Trophoblast cell (in vitro differentiated cells and primary cell): ENCODE data around the gene RAB35.

Source experiments
- DNase-seq, 2 donors: peaks; one replicate each; pipeline ENCODE4 v3.0.0-alpha.2; 2016
- H2AFZ ChIP-seq: 2 replicates; pipeline ENCODE4 v1.6.1; 2013; ENCODE audit warnings: low read length, moderate library complexity, mild to moderate bottlenecking; ENCODE audit not compliant: insufficient read depth, poor library complexity
- H2AK5ac ChIP-seq: 2 replicates; pipeline ENCODE4 v1.6.1; 2013; ENCODE audit warnings: mild to moderate bottlenecking, low read length
- H2BK120ac ChIP-seq: 2 replicates; pipeline ENCODE4 v1.6.1; 2013; ENCODE audit warnings: low read length, mild to moderate bottlenecking, moderate library complexity; ENCODE audit not compliant: insufficient read depth, poor library complexity
- H2BK12ac ChIP-seq: 2 replicates; pipeline ENCODE4 v1.6.1; 2013; ENCODE audit warnings: mild to moderate bottlenecking, low read length, moderate library complexity
- H2BK5ac ChIP-seq: 2 replicates; pipeline ENCODE4 v1.6.1; 2013; ENCODE audit warnings: low read length, low read depth, moderate library complexity, mild to moderate bottlenecking; ENCODE audit not compliant: poor library complexity
- H3K14ac ChIP-seq: 2 replicates; pipeline ENCODE4 v1.6.1; 2013; ENCODE audit warnings: mild to moderate bottlenecking, low read length
- H3K18ac ChIP-seq: 2 replicates; pipeline ENCODE4 v1.6.1; 2013; ENCODE audit warnings: mild to moderate bottlenecking, low read length
- H3K23ac ChIP-seq: 2 replicates; pipeline ENCODE4 v1.6.1; 2013; ENCODE audit warnings: low read length
- H3K27ac ChIP-seq: 2 replicates; pipeline ENCODE4 v1.5.1; 2013; ENCODE audit warnings: low read depth, mild to moderate bottlenecking, inconsistent platforms, low read length, moderate library complexity
- H3K27me3 ChIP-seq: 2 replicates; pipeline ENCODE4 v1.6.1; 2013; ENCODE audit warnings: inconsistent platforms, mild to moderate bottlenecking, low read length, moderate library complexity; ENCODE audit not compliant: insufficient read depth
- H3K36me3 ChIP-seq, 2 experiments: 1 replicate in 1 of 2; 2 replicates in 1 of 2; pipeline ENCODE4 v1.6.1; 2013; ENCODE audit warnings: low read length in 2 of 2, mild to moderate bottlenecking in 2 of 2, moderate library complexity in 1 of 2; ENCODE audit not compliant: insufficient read depth in 2 of 2, control insufficient read depth in 1 of 2
- H3K4ac ChIP-seq: 2 replicates; pipeline ENCODE4 v1.6.1; 2013; ENCODE audit warnings: low read depth, mild to moderate bottlenecking, low read length, moderate library complexity
- H3K4me1 ChIP-seq, 2 experiments: 1 replicate in 1 of 2; 2 replicates in 1 of 2; pipeline ENCODE4 v1.6.1; 2013; ENCODE audit warnings: low read length in 2 of 2, mild to moderate bottlenecking in 2 of 2, moderate library complexity in 1 of 2; ENCODE audit not compliant: insufficient read depth in 2 of 2, control insufficient read depth in 1 of 2
- H3K4me2 ChIP-seq: 2 replicates; pipeline ENCODE4 v1.6.1; 2013; ENCODE audit warnings: inconsistent platforms, mild to moderate bottlenecking, low read length, moderate library complexity
- H3K4me3 ChIP-seq: 2 replicates; pipeline ENCODE4 v1.5.1; 2013; ENCODE audit warnings: mild to moderate bottlenecking, low read depth, low read length, inconsistent platforms
- H3K79me1 ChIP-seq: one replicate; pipeline ENCODE4 v1.6.1; 2013; ENCODE audit warnings: low read length
- H3K79me2 ChIP-seq: 2 replicates; pipeline ENCODE4 v1.6.1; 2013; ENCODE audit warnings: low read length, mild to moderate bottlenecking; ENCODE audit not compliant: control insufficient read depth, insufficient read depth, poor library complexity
- H3K9ac ChIP-seq: 2 replicates; pipeline ENCODE4 v1.6.1; 2013; ENCODE audit warnings: mild to moderate bottlenecking, low read length
- H3K9me3 ChIP-seq: 2 replicates; pipeline ENCODE4 v1.6.1; 2013; ENCODE audit warnings: low read depth, mild to moderate bottlenecking, control low read depth, inconsistent platforms, low read length; ENCODE audit not compliant: insufficient read depth
- H4K12ac ChIP-seq: 2 replicates; pipeline ENCODE4 v1.6.1; 2013; ENCODE audit warnings: low read depth, mild to moderate bottlenecking, low read length, moderate library complexity
- H4K8ac ChIP-seq: 2 replicates; pipeline ENCODE4 v1.6.1; 2013; ENCODE audit warnings: low read depth, mild to moderate bottlenecking, low read length, moderate library complexity
- H4K91ac ChIP-seq: one replicate; pipeline ENCODE4 v1.6.1; 2013; ENCODE audit warnings: low read depth, mild to moderate bottlenecking, low read length, moderate library complexity
- WGBS: extraction: QIAGEN DNeasy Blood & Tissue Kit; methylation state at CpG from one replicate; pipeline ENCODE4 v1.1.7; 2013; ENCODE audit warnings: missing lambda C conversion rate; ENCODE audit not compliant: insufficient read length, insufficient coverage; ENCODE audit errors: extremely low coverage; 5-methylcytosine and 5-hydroxymethylcytosine counted together

The RAB35 gene

GRCh38 chr12:120155072-120155471 is 38.5 kb upstream of the RAB35 start:
- no CpG with 5 or more reads among the region's 15 CpGs for whole genome bisulfite sequencing
- H2BK5ac ChIP-seq: no peak overlapping the region
- H3K27me3 ChIP-seq: no peaks in the 10 kb centered on the region
- H2BK12ac ChIP-seq: no peak overlapping the region
- no peak overlapping the region for H3K23ac ChIP-seq
- H4K8ac ChIP-seq: no peak overlapping the region
- no peak overlapping the region for H3K27ac ChIP-seq
- H3K4ac ChIP-seq: no peak overlapping the region
- H2AK5ac ChIP-seq: no peak overlapping the region
- H3K36me3 ChIP-seq: peaks cover 75 to 85% of the 10 kb centered on the region in 2 experiments
- no peak overlapping the region for H3K9ac ChIP-seq
- peaks cover 2% of the 10 kb centered on the region for H3K9me3 ChIP-seq
- no peak overlapping the region for H4K12ac ChIP-seq
- no peak overlapping the region for H3K4me2 ChIP-seq
- no peaks in the 10 kb centered on the region for H3K4me1 ChIP-seq
- no peak overlapping the region for H3K14ac ChIP-seq
- DNase-seq: no peak
- H3K79me2 ChIP-seq: no peaks in the 10 kb centered on the region
- H2BK120ac ChIP-seq: no peak overlapping the region
- no peak overlapping the region for H3K18ac ChIP-seq
- H3K4me3 ChIP-seq: peak overlapping the region; percentile 47
- no peak overlapping the region for H4K91ac ChIP-seq
- H3K79me1 ChIP-seq: no peaks in the 10 kb centered on the region
- no peak overlapping the region for H2AFZ ChIP-seq

- Histone ChIP-seq H3K18ac (no peak overlapping the region), H3K4ac (no peak overlapping the region), H3K4me3 (no peak overlapping the region), H3K27ac (no peak overlapping the region), H2BK120ac (no peak overlapping the region), H3K9ac (no peak overlapping the region), H2BK5ac (no peak overlapping the region), H2AK5ac (no peak overlapping the region), H3K9me3 (no peaks in the 10 kb centered on the region), H4K91ac (no peak overlapping the region), H3K4me1 (no peaks in the 10 kb centered on the region), H3K79me2 (no peaks in the 10 kb centered on the region), H4K8ac (no peak overlapping the region), H3K23ac (no peak overlapping the region), H2BK12ac (no peak overlapping the region), H3K79me1 (no peaks in the 10 kb centered on the region), H3K27me3 (no peaks in the 10 kb centered on the region), H4K12ac (no peak overlapping the region), H2AFZ (no peak overlapping the region), H3K14ac (no peak overlapping the region), H3K4me2 (no peak overlapping the region), H3K36me3 (peaks cover 71 to 87% of the 10 kb centered on the region in 2 experiments)
- no CpG with 5 or more reads among the region's 22 CpGs for WGBS
- DNase-seq: no peak
Measured at GRCh38 chr12:120150919-120151525, 34.5 kb upstream of the RAB35 start.

GRCh38 chr12:120148011-120148410 is 31.5 kb upstream of the RAB35 start:
- Histone ChIP-seq H3K4me3 (no peak overlapping the region), H3K79me1 (no peaks in the 10 kb centered on the region), H2BK12ac (no peak overlapping the region), H3K27ac (no peak overlapping the region), H3K36me3 (peaks cover 65 to 75% of the 10 kb centered on the region in 2 experiments), H2AK5ac (no peak overlapping the region), H3K4me1 (no peaks in the 10 kb centered on the region), H3K79me2 (no peaks in the 10 kb centered on the region), H2AFZ (no peak overlapping the region), H3K18ac (no peak overlapping the region), H4K91ac (no peak overlapping the region), H3K27me3 (no peaks in the 10 kb centered on the region), H2BK120ac (no peak overlapping the region), H3K4ac (no peak overlapping the region), H3K9me3 (peaks cover 2% of the 10 kb centered on the region), H3K9ac (no peak overlapping the region), H4K8ac (no peak overlapping the region), H3K4me2 (no peak overlapping the region), H3K14ac (no peak overlapping the region), H4K12ac (no peak overlapping the region), H2BK5ac (no peak overlapping the region), H3K23ac (no peak overlapping the region)
- DNase-seq: no peak
- WGBS: no CpG with 5 or more reads among the region's 11 CpGs

- Histone ChIP-seq H2BK120ac (no peak overlapping the region), H3K4me2 (no peak overlapping the region), H3K79me2 (no peaks in the 10 kb centered on the region), H3K79me1 (no peaks in the 10 kb centered on the region), H4K8ac (no peak overlapping the region), H3K4me1 (no peaks in the 10 kb centered on the region), H2AFZ (no peak overlapping the region), H2BK12ac (no peak overlapping the region), H2BK5ac (no peak overlapping the region), H3K18ac (no peak overlapping the region), H3K27me3 (no peaks in the 10 kb centered on the region), H4K91ac (no peak overlapping the region), H3K9me3 (peaks cover 4% of the 10 kb centered on the region), H3K14ac (no peak overlapping the region), H3K27ac (no peak overlapping the region), H3K23ac (no peak overlapping the region), H3K4me3 (no peak overlapping the region), H3K36me3 (peaks cover 74 to 82% of the 10 kb centered on the region in 2 experiments), H3K9ac (no peak overlapping the region), H4K12ac (peak overlapping the region; percentile 22), H2AK5ac (no peak overlapping the region), H3K4ac (no peak overlapping the region)
- no CpG with 5 or more reads among the region's 8 CpGs for WGBS
- no peak for DNase-seq
Measured at GRCh38 chr12:120145164-120145563, 28.6 kb upstream of the RAB35 start.
